Glomerular endothelial cell (primary cell): Measurements from ENCODE around the gene TMEM240. TPM values are rescaled to one million over a fixed set of nuclear protein-coding genes. Genes with fewer than 3 reads are reported as not detected.

Experiments
- DNase-seq: peaks from one replicate; pipeline ENCODE4 v3.0.0-alpha.2; 2011; ENCODE audit warnings: low read depth, low spot score; ENCODE audit errors: extremely low read depth
- total RNA-seq: library from RNA; depleted of rRNA; stranded (reverse); fragments of >200 nt; gene quantifications from 2 replicates; pipeline ENCODE4 v1.2.3, GENCODE V29; 2015

Gene TMEM240
- 1.7 and 3.4 TPM in 2 replicates for total RNA-seq

GRCh38 chr1:1540090-1540817 is at the start of gene TMEM240:
Gene TMEM240, minus strand, starts transcription at chr1:1540624. Its CDS starts 278 bp downstream, at chr1:1540346.
- DNase-seq: no peak

GRCh38 chr1:1583347-1584010 is 43.1 kb upstream of the TMEM240 start:
- no peak for DNase-seq

- no peak for DNase-seq
Measured at GRCh38 chr1:1582585-1583346, 42.3 kb upstream of the TMEM240 start.

- no peak for DNase-seq
Measured at GRCh38 chr1:1578371-1578940, 38.0 kb upstream of the TMEM240 start.

- no peak for DNase-seq
Measured at GRCh38 chr1:1577367-1578011, 37.1 kb upstream of the TMEM240 start.

- DNase-seq: no peak
Measured at GRCh38 chr1:1574721-1575537, 34.5 kb upstream of the TMEM240 start, which contains the start of gene SSU72. Gene SSU72, minus strand, starts transcription at chr1:1574863. Its CDS starts 306 bp downstream, at chr1:1574557.

GRCh38 chr1:1573843-1574720 is 33.7 kb upstream of the TMEM240 start:
- DNase-seq: no peak

GRCh38 chr1:1569341-1569740 is 28.9 kb upstream of the TMEM240 start:
- DNase-seq: no peak

- DNase-seq: no peak
Measured at GRCh38 chr1:1567891-1568291, 27.5 kb upstream of the TMEM240 start.

GRCh38 chr1:1567152-1567875 is 26.9 kb upstream of the TMEM240 start:
- DNase-seq: no peak

GRCh38 chr1:1565340-1565739 is 24.9 kb upstream of the TMEM240 start:
- DNase-seq: no peak

- DNase-seq: no peak
Measured at GRCh38 chr1:1564268-1564667, 23.8 kb upstream of the TMEM240 start.

GRCh38 chr1:1563688-1564087 is 23.3 kb upstream of the TMEM240 start:
- no peak for DNase-seq

GRCh38 chr1:1562556-1563195 is 22.3 kb upstream of the TMEM240 start:
- no peak for DNase-seq

- no peak for DNase-seq
Measured at GRCh38 chr1:1561801-1562470, 21.5 kb upstream of the TMEM240 start.

GRCh38 chr1:1560178-1560577 is 19.8 kb upstream of the TMEM240 start:
- no peak for DNase-seq

GRCh38 chr1:1559066-1559465 is 18.6 kb upstream of the TMEM240 start:
- no peak for DNase-seq
